Activated CD8-positive, alpha-beta memory T cell treated with anti-CD3 and anti-CD28 coated beads for 1 hour (primary cell): ENCODE data around the gene ADORA2A.

Experiments
- DNase-seq, 2 donors: peaks; one replicate each; pipeline ENCODE4 v3.0.0-alpha.2; 2020; ENCODE audit warnings: low read depth in 1 of 2; ENCODE audit errors: extremely low read depth in 1 of 2

ADORA2A gene

GRCh38 chr22:24427500-24428164, at the start of gene ADORA2A:
Gene ADORA2A, plus strand, starts transcription at chr22:24427599. Its CDS starts 5,806 bp downstream, at chr22:24433405.
- peak; percentile 75 to 76 for DNase-seq

- no peak for DNase-seq
Observed at GRCh38 chr22:24379536-24379935, 47.9 kb upstream of the ADORA2A start.

GRCh38 chr22:24380220-24380904, 47.0 kb upstream of the ADORA2A start:
- no peak for DNase-seq

GRCh38 chr22:24380905-24381230, 46.5 kb upstream of the ADORA2A start:
- DNase-seq = no peak

GRCh38 chr22:24383061-24383460, 44.3 kb upstream of the ADORA2A start:
- DNase-seq = no peak

GRCh38 chr22:24384131-24384530, 43.3 kb upstream of the ADORA2A start:
- DNase-seq = no peak

- DNase-seq = no peak
Observed at GRCh38 chr22:24386937-24387471, 40.4 kb upstream of the ADORA2A start.

- no peak for DNase-seq
Observed at GRCh38 chr22:24389680-24390079, 37.7 kb upstream of the ADORA2A start.

GRCh38 chr22:24390156-24390555, 37.2 kb upstream of the ADORA2A start:
- no peak for DNase-seq

- no peak for DNase-seq
Observed at GRCh38 chr22:24390576-24390975, 36.8 kb upstream of the ADORA2A start.

GRCh38 chr22:24391836-24392217, 35.6 kb upstream of the ADORA2A start:
- no peak for DNase-seq

GRCh38 chr22:24392218-24392931, 35.0 kb upstream of the ADORA2A start:
- no peak for DNase-seq

GRCh38 chr22:24393012-24393559, 34.3 kb upstream of the ADORA2A start:
- DNase-seq = no peak

GRCh38 chr22:24393848-24394247, 33.6 kb upstream of the ADORA2A start:
- DNase-seq = no peak

- no peak for DNase-seq
Observed at GRCh38 chr22:24394254-24394653, 33.1 kb upstream of the ADORA2A start.

GRCh38 chr22:24398409-24398808, 29.0 kb upstream of the ADORA2A start:
- no peak for DNase-seq

- DNase-seq = no peak
Observed at GRCh38 chr22:24400034-24400725, 27.2 kb upstream of the ADORA2A start.

GRCh38 chr22:24400726-24401596, 26.4 kb upstream of the ADORA2A start:
- no peak for DNase-seq

GRCh38 chr22:24401931-24402367, 25.4 kb upstream of the ADORA2A start:
- no peak for DNase-seq
